Activated T-cell treated with anti-CD3 and anti-CD28 coated beads, Interleukin-2, amount 50 U/mL, for 24 hours (primary cell): ENCODE results near the gene POLR1H.
"Not testable (repeated sequence)": the region's sequence is repeated elsewhere in the genome, so short reads cannot be mapped to it uniquely, and the experiment has no call there.

Experiments used
- DNase-seq: peaks from one replicate; pipeline ENCODE4 v3.0.0-alpha.2; 2020
- H3K27ac Mint-ChIP-seq: 2 replicates; pipeline ENCODE4 v1.8.0; 2020; ENCODE audit warnings: mild to moderate bottlenecking, mixed read lengths
- H3K27me3 Mint-ChIP-seq: 2 replicates; pipeline ENCODE4 v1.8.0; 2020; ENCODE audit warnings: mixed read lengths
- H3K36me3 Mint-ChIP-seq: 2 replicates; pipeline ENCODE4 v1.8.0; 2020; ENCODE audit warnings: low read depth, mixed read lengths
- H3K4me1 Mint-ChIP-seq: 2 replicates; pipeline ENCODE4 v1.8.0; 2020; ENCODE audit warnings: low read depth, mixed read lengths
- H3K4me3 Mint-ChIP-seq: 2 replicates; pipeline ENCODE4 v1.8.0; 2020; ENCODE audit warnings: mild to moderate bottlenecking, moderate library complexity, mixed read lengths
- H3K9me3 Mint-ChIP-seq: 2 replicates; pipeline ENCODE4 v1.8.0; 2020; ENCODE audit warnings: mixed read lengths

The POLR1H gene

GRCh38 chr6:30061092-30061857, at the start of gene POLR1H:
TSS of gene POLR1H (plus strand) at chr6:30061265. CDS start at chr6:30061525, 260 bp downstream.
- Mint-ChIP-seq H3K27ac (peak within 1 kb of the TSS; percentile 97), H3K9me3 (peaks cover 6% of the 10 kb centered on the region), H3K36me3 (peaks cover 68% of the 10 kb centered on the region), H3K27me3 (no peaks in the 10 kb centered on the region), H3K4me3 (peak within 1 kb of the TSS; percentile 97), H3K4me1 (peaks cover 47% of the 10 kb centered on the region)
- peak; percentile 87 for DNase-seq

- Mint-ChIP-seq H3K4me1 (no peaks in the 10 kb centered on the region), H3K9me3 (no peaks in the 10 kb centered on the region), H3K36me3 (peaks cover 18% of the 10 kb centered on the region), H3K4me3 (no peak overlapping the region), H3K27ac (no peak overlapping the region), H3K27me3 (peaks cover 31% of the 10 kb centered on the region)
- peak; percentile 51 for DNase-seq
Measured at GRCh38 chr6:30013291-30013922, 47.7 kb upstream of the POLR1H start.

- H3K36me3 Mint-ChIP-seq = peaks cover 23% of the 10 kb centered on the region
- H3K4me1 Mint-ChIP-seq = no peaks in the 10 kb centered on the region
- H3K4me3 Mint-ChIP-seq = no peak overlapping the region
- no peak for DNase-seq
- no peaks in the 10 kb centered on the region for H3K27me3 Mint-ChIP-seq
- H3K27ac Mint-ChIP-seq = no peak overlapping the region
- no peaks in the 10 kb centered on the region for H3K9me3 Mint-ChIP-seq
Measured at GRCh38 chr6:30019819-30020218, 41.2 kb upstream of the POLR1H start.

GRCh38 chr6:30020626-30021025, 40.4 kb upstream of the POLR1H start:
- no peak overlapping the region for H3K27ac Mint-ChIP-seq

GRCh38 chr6:30022189-30022588, 38.9 kb upstream of the POLR1H start:
- peaks cover 22% of the 10 kb centered on the region for H3K36me3 Mint-ChIP-seq
- no peaks in the 10 kb centered on the region for H3K4me1 Mint-ChIP-seq
- H3K27ac Mint-ChIP-seq = no peak overlapping the region
- no peaks in the 10 kb centered on the region for H3K9me3 Mint-ChIP-seq
- no peaks in the 10 kb centered on the region for H3K27me3 Mint-ChIP-seq
- DNase-seq = no peak
- no peak overlapping the region for H3K4me3 Mint-ChIP-seq

More at GRCh38 chr6:30020626-30021025, 40.4 kb upstream of the POLR1H start:
- H3K36me3 Mint-ChIP-seq = peaks cover 20% of the 10 kb centered on the region
- H3K27me3 Mint-ChIP-seq = no peaks in the 10 kb centered on the region
- no peak overlapping the region for H3K4me3 Mint-ChIP-seq
- H3K4me1 Mint-ChIP-seq = no peaks in the 10 kb centered on the region
- no peaks in the 10 kb centered on the region for H3K9me3 Mint-ChIP-seq
- no peak for DNase-seq

- not testable (repeated sequence) for H3K4me1 Mint-ChIP-seq, H3K4me3 Mint-ChIP-seq, H3K9me3 Mint-ChIP-seq, H3K27me3 Mint-ChIP-seq, H3K27ac Mint-ChIP-seq, DNase-seq
- peaks cover 22% of the 10 kb centered on the region for H3K36me3 Mint-ChIP-seq
Measured at GRCh38 chr6:30022712-30023111, 38.4 kb upstream of the POLR1H start.

GRCh38 chr6:30025186-30025585, 35.9 kb upstream of the POLR1H start:
- Mint-ChIP-seq H3K36me3 (peaks cover 14% of the 10 kb centered on the region), H3K4me1 (no peaks in the 10 kb centered on the region), H3K27me3 (no peaks in the 10 kb centered on the region), H3K4me3 (no peak overlapping the region), H3K27ac (no peak overlapping the region), H3K9me3 (no peaks in the 10 kb centered on the region)
- DNase-seq = no peak

- Mint-ChIP-seq H3K36me3 (peaks cover 28% of the 10 kb centered on the region), H3K9me3 (no peaks in the 10 kb centered on the region), H3K4me1 (no peaks in the 10 kb centered on the region), H3K4me3 (no peak overlapping the region), H3K27ac (no peak overlapping the region), H3K27me3 (no peaks in the 10 kb centered on the region)
- no peak for DNase-seq
Measured at GRCh38 chr6:30029588-30029987, 31.5 kb upstream of the POLR1H start.

- Mint-ChIP-seq H3K9me3 (no peaks in the 10 kb centered on the region), H3K4me1 (no peaks in the 10 kb centered on the region), H3K36me3 (peaks cover 34% of the 10 kb centered on the region), H3K27me3 (no peaks in the 10 kb centered on the region), H3K27ac (no peak overlapping the region), H3K4me3 (no peak overlapping the region)
- no peak for DNase-seq
Measured at GRCh38 chr6:30031381-30031780, 29.7 kb upstream of the POLR1H start.

GRCh38 chr6:30033440-30033839, 27.6 kb upstream of the POLR1H start:
- H3K36me3 Mint-ChIP-seq = peaks cover 32% of the 10 kb centered on the region
- not testable (repeated sequence) for H3K4me3 Mint-ChIP-seq, H3K27ac Mint-ChIP-seq, H3K4me1 Mint-ChIP-seq, H3K27me3 Mint-ChIP-seq, DNase-seq, H3K9me3 Mint-ChIP-seq

GRCh38 chr6:30035784-30036183, 25.3 kb upstream of the POLR1H start:
- Mint-ChIP-seq H3K4me3 (no peak overlapping the region), H3K4me1 (no peaks in the 10 kb centered on the region), H3K27me3 (no peaks in the 10 kb centered on the region), H3K9me3 (no peaks in the 10 kb centered on the region), H3K36me3 (peaks cover 29% of the 10 kb centered on the region), H3K27ac (no peak overlapping the region)
- no peak for DNase-seq

- DNase-seq = no peak
- Mint-ChIP-seq H3K27ac (no peak overlapping the region), H3K9me3 (no peaks in the 10 kb centered on the region), H3K4me1 (peaks cover 1% of the 10 kb centered on the region), H3K4me3 (no peak overlapping the region), H3K36me3 (peaks cover 24% of the 10 kb centered on the region), H3K27me3 (no peaks in the 10 kb centered on the region)
Measured at GRCh38 chr6:30037182-30037788, 23.8 kb upstream of the POLR1H start.

GRCh38 chr6:30041221-30041620, 19.8 kb upstream of the POLR1H start:
- H3K9me3 Mint-ChIP-seq = no peaks in the 10 kb centered on the region
- no peak for DNase-seq
- H3K36me3 Mint-ChIP-seq = peaks cover 6% of the 10 kb centered on the region
- peaks cover 11% of the 10 kb centered on the region for H3K4me1 Mint-ChIP-seq
- H3K4me3 Mint-ChIP-seq = no peak overlapping the region
- H3K27me3 Mint-ChIP-seq = no peaks in the 10 kb centered on the region
- H3K27ac Mint-ChIP-seq = no peak overlapping the region

- peaks cover 11% of the 10 kb centered on the region for H3K4me1 Mint-ChIP-seq
- no peak overlapping the region for H3K4me3 Mint-ChIP-seq
- H3K36me3 Mint-ChIP-seq = peaks cover 6% of the 10 kb centered on the region
- no peaks in the 10 kb centered on the region for H3K27me3 Mint-ChIP-seq
- no peaks in the 10 kb centered on the region for H3K9me3 Mint-ChIP-seq
- H3K27ac Mint-ChIP-seq = no peak overlapping the region
- no peak for DNase-seq
Measured at GRCh38 chr6:30041821-30042220, 19.2 kb upstream of the POLR1H start.

GRCh38 chr6:30042476-30042875, 18.6 kb upstream of the POLR1H start:
- H3K4me3 Mint-ChIP-seq = no peak overlapping the region
- H3K27ac Mint-ChIP-seq = no peak overlapping the region
- no peaks in the 10 kb centered on the region for H3K27me3 Mint-ChIP-seq
- H3K36me3 Mint-ChIP-seq = peaks cover 6% of the 10 kb centered on the region
- no peak for DNase-seq
- H3K4me1 Mint-ChIP-seq = peaks cover 14% of the 10 kb centered on the region
- no peaks in the 10 kb centered on the region for H3K9me3 Mint-ChIP-seq
